Measurements from ENCODE around the gene SLC38A3.

Gene SLC38A3

DNA sequence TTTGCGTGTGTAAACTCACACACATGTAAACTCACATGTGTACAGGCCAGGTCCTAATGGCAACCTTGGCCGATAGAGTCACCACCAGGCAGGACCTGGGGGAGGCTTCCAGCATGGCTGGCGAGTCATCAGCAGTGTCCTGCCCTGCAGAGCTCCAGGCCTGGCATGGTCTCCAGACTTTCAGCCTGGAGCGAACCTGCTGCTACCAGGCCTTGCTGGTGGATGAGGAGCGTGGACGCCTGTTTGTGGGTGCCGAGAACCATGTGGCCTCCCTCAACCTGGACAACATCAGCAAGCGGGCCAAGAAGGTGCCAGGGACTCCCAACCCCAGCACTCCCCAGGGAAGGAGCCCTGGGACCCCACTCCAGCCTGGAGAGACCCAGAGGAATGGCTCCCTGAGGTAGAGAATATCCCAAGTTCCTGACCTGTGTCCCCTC, 64.9 kb downstream of the SLC38A3 start:
- DNase-seq: no peak

DNA sequence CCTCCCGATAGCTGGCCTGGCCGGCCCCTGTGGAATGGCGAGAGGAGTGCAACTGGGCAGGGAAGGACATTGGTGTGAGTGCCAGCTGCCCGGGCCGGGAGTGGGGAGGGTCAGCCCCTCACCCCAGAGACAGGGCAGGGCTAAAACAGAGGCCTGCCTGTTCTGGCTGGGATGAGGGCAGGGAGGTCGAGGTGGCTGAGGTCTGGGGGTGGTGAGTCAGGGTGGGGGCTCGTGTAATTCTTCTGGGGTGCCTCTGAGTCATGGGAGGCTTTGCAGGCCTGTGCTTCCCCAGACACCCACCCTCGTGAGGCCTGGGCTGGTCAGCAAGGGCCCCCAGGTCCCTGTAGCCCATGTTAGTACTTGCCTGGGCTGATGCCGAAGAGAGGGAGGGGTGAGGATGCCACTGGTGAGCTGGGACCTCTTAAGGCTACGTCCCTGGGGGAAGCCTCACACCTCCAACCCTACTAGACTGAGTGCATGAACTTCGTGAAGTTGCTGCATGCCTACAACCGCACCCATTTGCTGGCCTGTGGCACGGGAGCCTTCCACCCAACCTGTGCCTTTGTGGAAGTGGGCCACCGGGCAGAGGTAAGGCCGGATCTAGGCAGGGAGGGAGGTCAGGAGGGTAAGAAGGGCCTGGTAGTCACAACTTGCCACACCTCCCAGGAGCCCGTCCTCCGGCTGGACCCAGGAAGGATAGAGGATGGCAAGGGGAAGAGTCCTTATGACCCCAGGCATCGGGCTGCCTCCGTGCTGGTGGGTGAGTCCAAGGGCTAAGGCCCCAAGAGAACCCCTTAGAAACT, 65.6 kb downstream of the SLC38A3 start:
- DNase-seq: no peak

Measured in CD4-positive, alpha-beta T cell treated with Interleukin-10 for 1 hour (primary cell).